Occipital lobe (tissue), 2 donors: Measurements from ENCODE around the gene CLDN6. TPM values are rescaled to one million over a fixed set of nuclear protein-coding genes. Genes with fewer than 3 reads are reported as not detected.
"Not testable (repeated sequence)": the region's sequence is repeated elsewhere in the genome, so short reads cannot be mapped to it uniquely, and the experiment has no call there.

Experiments used
- DNase-seq: peaks from one replicate; lab custom pipeline; 2025; lab: John Stamatoyannopoulos, UW
- total RNA-seq: library from RNA; depleted of rRNA; stranded (reverse); fragments of >200 nt; gene quantifications from one replicate; pipeline ENCODE4 v1.2.3, GENCODE V29; 2014

Gene CLDN6
- total RNA-seq, 1 donor from 2014 or later = not detected

- DNase-seq = not testable (repeated sequence)
Observed at GRCh38 chr16:3052571-3053329, 34.8 kb upstream of the CLDN6 start.

GRCh38 chr16:3051494-3051893 lies 33.5 kb upstream of the CLDN6 start:
- DNase-seq = no peak

- no peak for DNase-seq
Observed at GRCh38 chr16:3051009-3051408, 33.0 kb upstream of the CLDN6 start.

GRCh38 chr16:3050487-3050886 lies 32.5 kb upstream of the CLDN6 start:
- no peak for DNase-seq

GRCh38 chr16:3049921-3050481 lies 32.0 kb upstream of the CLDN6 start:
- no peak for DNase-seq

GRCh38 chr16:3047387-3047720 lies 29.4 kb upstream of the CLDN6 start:
- DNase-seq = no peak

GRCh38 chr16:3046641-3047386 lies 28.8 kb upstream of the CLDN6 start:
- DNase-seq = no peak

- DNase-seq = no peak
Observed at GRCh38 chr16:3045758-3046640, 28.0 kb upstream of the CLDN6 start, which contains the start of gene MMP25. TSS of gene MMP25 (plus strand) at chr16:3046561. CDS start at chr16:3046918, 357 bp downstream.

- DNase-seq = no peak
Observed at GRCh38 chr16:3044708-3045107, 26.7 kb upstream of the CLDN6 start.

- DNase-seq = no peak
Observed at GRCh38 chr16:3042376-3042775, 24.4 kb upstream of the CLDN6 start.

GRCh38 chr16:3038896-3039295 lies 20.9 kb upstream of the CLDN6 start:
- no peak for DNase-seq

- DNase-seq = no peak
Observed at GRCh38 chr16:3038256-3038655, 20.3 kb upstream of the CLDN6 start.

- no peak for DNase-seq
Observed at GRCh38 chr16:3036726-3037315, 18.8 kb upstream of the CLDN6 start, which contains the start of gene BICDL2. TSS of gene BICDL2 (minus strand) at chr16:3036944. CDS start at chr16:3035496, 1,448 bp downstream.

- no peak for DNase-seq
Observed at GRCh38 chr16:3035972-3036725, 18.2 kb upstream of the CLDN6 start.

- no peak for DNase-seq
Observed at GRCh38 chr16:3035289-3035971, 17.4 kb upstream of the CLDN6 start.

- DNase-seq = no peak
Observed at GRCh38 chr16:3032624-3033023, 14.6 kb upstream of the CLDN6 start.

GRCh38 chr16:3030222-3031212 lies 12.5 kb upstream of the CLDN6 start:
- DNase-seq = no peak

- no peak for DNase-seq
Observed at GRCh38 chr16:3029491-3030221, 11.7 kb upstream of the CLDN6 start.
